HCT116 (cell line): ENCODE data around the gene CFI. TPM values are rescaled to one million over a fixed set of nuclear protein-coding genes. Genes with fewer than 3 reads are reported as not detected.

Experiments used
- ATAC-seq: fragments of 200-7000 bp; cut with Tn5 transposase; 2 replicates; pipeline ENCODE4 v1.9.1; 2020; ENCODE audit warnings: mild to moderate bottlenecking, moderate library complexity
- BruUV-seq: library from RNA; stranded (reverse); fragments of 400-500 nt; replicated peaks from 2 replicates; lab custom pipeline; 2021; lab: Mats Ljungman, UMichigan
- CTCF ChIA-PET: fragments of 300-600 bp; sonication (Branson Sonifier 250); formaldehyde crosslinking; loops from one replicate; lab custom pipeline; 2021; ENCODE audit warnings: antibody characterized with exemption; lab: Charles Lee
- POLR2A ChIA-PET: fragments of 300-600, 350-600 bp; sonication (Branson Sonifier 250); formaldehyde crosslinking; loops from one replicate; lab custom pipeline; 2021; ENCODE audit warnings: antibody characterized with exemption; lab: Charles Lee
- RAD21 ChIA-PET, 2 experiments: fragments of 300-600 bp; sonication (Branson Sonifier 250); formaldehyde crosslinking; loops; one replicate each; lab custom pipeline; 2023; ENCODE audit warnings: low total read pairs in 2 of 2; ENCODE audit not compliant: uncharacterized antibody in 2 of 2, unreplicated experiment in 2 of 2, low non-redundant PET in 1 of 2; lab: Charles Lee
- DNase-seq: peaks from one replicate; pipeline ENCODE4 v3.0.0-alpha.2; 2010; ENCODE audit warnings: low read depth, low spot score
- H2AFZ ChIP-seq: fragments of 200-600 bp; shearing (Covaris generic), sonication (generic); 2 replicates; pipeline ENCODE4 v1.6.1; 2017; ENCODE audit warnings: low read depth, mixed run types, mixed read lengths, antibody characterized with exemption, low read length; ENCODE audit not compliant: poor library complexity, severe bottlenecking
- H3K27ac ChIP-seq: 2 replicates; pipeline ENCODE4 v1.5.1; 2012; ENCODE audit warnings: low read depth, low read length
- H3K27me3 ChIP-seq: fragments of 200-600 bp; sonication (generic); 2 replicates; pipeline ENCODE4 v1.6.1; 2016; ENCODE audit warnings: mixed run types, low read length, mixed read lengths; ENCODE audit not compliant: insufficient read depth
- H3K36me3 ChIP-seq, 2 experiments: fragments of 200-500 bp in 1 of 2; fragments of 200-600 bp in 1 of 2; sonication (Bioruptor generic) in 1 of 2; sonication (generic) in 1 of 2; 2 replicates each; pipeline versions ENCODE4 v1.5.1 to v1.6.1; 2014 to 2016; ENCODE audit warnings: low read length in 2 of 2, inconsistent platforms in 1 of 2, mixed read lengths in 1 of 2, mixed run types in 1 of 2; ENCODE audit not compliant: insufficient read depth in 2 of 2, control insufficient read depth in 1 of 2
- H3K4me1 ChIP-seq, 2 experiments: fragments of 200-600 bp in 1 of 2; sonication (generic) in 1 of 2; 2 replicates each; pipeline versions ENCODE4 v1.5.1 to v1.6.1; 2012 to 2017; ENCODE audit warnings: low read length in 2 of 2, inconsistent platforms in 1 of 2, mild to moderate bottlenecking in 1 of 2, mixed read lengths in 1 of 2, mixed run types in 1 of 2, moderate library complexity in 1 of 2; ENCODE audit not compliant: insufficient read depth in 2 of 2, control insufficient read depth in 1 of 2
- H3K4me2 ChIP-seq: fragments of 200-600 bp; sonication (generic); 2 replicates; pipeline ENCODE4 v1.6.1; 2017; ENCODE audit warnings: mixed run types, low read length, mixed read lengths
- H3K4me3 ChIP-seq, 2 experiments: fragments of 200-600 bp in 1 of 2; sonication (generic) in 1 of 2; replicated peaks in 1 of 2; 2 replicates each; pipeline ENCODE4 v1.5.1; 2011 to 2016; ENCODE audit warnings: low read length in 2 of 2, control low read depth in 1 of 2, low read depth in 1 of 2, mild to moderate bottlenecking in 1 of 2, mixed read lengths in 1 of 2, mixed run types in 1 of 2
- H3K79me2 ChIP-seq: fragments of 200-600 bp; sonication (generic); 2 replicates; pipeline ENCODE4 v1.6.1; 2017; ENCODE audit warnings: mild to moderate bottlenecking, mixed run types, low read length, moderate library complexity, mixed read lengths; ENCODE audit not compliant: insufficient read depth
- H3K9ac ChIP-seq: fragments of 200-600 bp; sonication (generic); 2 replicates; pipeline ENCODE4 v1.6.1; 2016; ENCODE audit warnings: low read length, mixed read lengths
- H3K9me2 ChIP-seq: fragments of 200-600 bp; sonication (generic), shearing (Covaris generic); 2 replicates; pipeline ENCODE4 v1.6.1; 2017; ENCODE audit warnings: mixed run types, mild to moderate bottlenecking, moderate library complexity; ENCODE audit not compliant: insufficient read depth
- H3K9me3 ChIP-seq, 2 experiments: fragments of 200-500 bp in 1 of 2; fragments of 200-600 bp in 1 of 2; sonication (Bioruptor generic) in 1 of 2; sonication (generic) in 1 of 2; 2 replicates each; pipeline ENCODE4 v1.6.1; 2014 to 2017; ENCODE audit warnings: low read length in 2 of 2, mixed read lengths in 2 of 2, inconsistent platforms in 1 of 2, low read depth in 1 of 2, mild to moderate bottlenecking in 1 of 2, mixed run types in 1 of 2, moderate library complexity in 1 of 2; ENCODE audit not compliant: control insufficient read depth in 1 of 2, insufficient read depth in 1 of 2
- H4K20me1 ChIP-seq: fragments of 200-600 bp; sonication (generic), shearing (Covaris generic); 2 replicates; pipeline ENCODE4 v1.6.1; 2017; ENCODE audit warnings: mixed run types, mild to moderate bottlenecking, moderate library complexity; ENCODE audit not compliant: insufficient read depth
- ATF3 ChIP-seq: IDR thresholded peaks from 2 replicates; pipeline ENCODE4 v1.6.1; 2012
- CBX3 ChIP-seq: IDR thresholded peaks from 2 replicates; pipeline ENCODE4 v1.6.1; 2012; ENCODE audit warnings: low read depth
- CTCF ChIP-seq, 3 experiments: fragments of 200-600 bp in 1 of 3; sonication (generic) in 1 of 3; IDR thresholded peaks in 2 of 3; conservative IDR thresholded peaks in 1 of 3; 2 replicates each; pipeline ENCODE4 v1.5.1; 2012 to 2017; ENCODE audit warnings: low read depth in 2 of 3, low read length in 2 of 3, antibody characterized with exemption in 1 of 3, borderline replicate concordance in 1 of 3, control low read depth in 1 of 3, mild to moderate bottlenecking in 1 of 3, mixed read lengths in 1 of 3, mixed run types in 1 of 3, moderate library complexity in 1 of 3; ENCODE audit not compliant: insufficient read depth in 1 of 3
- EZH2phosphoT487 ChIP-seq: fragments of 200-600 bp; IDR thresholded peaks from 2 replicates; pipeline ENCODE4 v1.6.1; 2018; ENCODE audit warnings: antibody characterized with exemption, borderline replicate concordance
- FOSL1 ChIP-seq: IDR thresholded peaks from 2 replicates; pipeline ENCODE4 v1.6.1; 2012; ENCODE audit warnings: low read depth
- JUND ChIP-seq: IDR thresholded peaks from 2 replicates; pipeline ENCODE4 v1.6.1; 2012
- MAX ChIP-seq: IDR thresholded peaks from 2 replicates; pipeline ENCODE4 v1.6.1; 2012
- POLR2A ChIP-seq: IDR thresholded peaks from 2 replicates; pipeline ENCODE4 v1.7.0; 2011; ENCODE audit warnings: borderline replicate concordance; ENCODE audit not compliant: insufficient read depth, insufficient read length; ENCODE audit errors: extremely low read depth
- POLR2AphosphoS5 ChIP-seq: IDR thresholded peaks from 2 replicates; pipeline ENCODE4 v1.6.1; 2011; ENCODE audit warnings: mild to moderate bottlenecking, low read depth, low read length, moderate library complexity
- RAD21 ChIP-seq: IDR thresholded peaks from 2 replicates; pipeline ENCODE4 v1.6.1; 2012; ENCODE audit warnings: low read depth, mild to moderate bottlenecking
- REST ChIP-seq: IDR thresholded peaks from 2 replicates; pipeline ENCODE4 v1.6.1; 2012; ENCODE audit warnings: low read depth
- SP1 ChIP-seq: IDR thresholded peaks from 2 replicates; pipeline ENCODE4 v1.6.1; 2012; ENCODE audit warnings: low read depth
- SRF ChIP-seq: IDR thresholded peaks from 2 replicates; pipeline ENCODE4 v1.6.1; 2012; ENCODE audit warnings: low read depth
- TCF7L2 ChIP-seq: IDR thresholded peaks from 2 replicates; pipeline ENCODE4 v1.7.0; 2011; ENCODE audit warnings: borderline replicate concordance, inconsistent platforms; ENCODE audit not compliant: insufficient read depth, insufficient read length; ENCODE audit errors: extremely low read depth
- ZBTB33 ChIP-seq: IDR thresholded peaks from 2 replicates; pipeline ENCODE4 v1.6.1; 2011; ENCODE audit warnings: mild to moderate bottlenecking, low read length, moderate library complexity; ENCODE audit not compliant: insufficient replicate concordance; ENCODE audit errors: extremely low read depth
- ZFX ChIP-seq: fragments of 450-650 bp; IDR thresholded peaks from 2 replicates; pipeline ENCODE4 v1.6.1; 2017
- ZNF274 ChIP-seq: fragments of 200-500 bp; sonication (Bioruptor generic); IDR thresholded peaks from 2 replicates; pipeline ENCODE4 v1.6.1; 2014; ENCODE audit warnings: mild to moderate bottlenecking, low read depth, low read length, inconsistent platforms
- intact Hi-C: fragments of 100-400 bp; cut with micrococcal nuclease; formaldehyde crosslinking; loops from 2 replicates; pipeline ENCODE4 v1.10.0; 2022
- total RNA-seq: library from RNA; stranded (reverse); gene quantifications from one replicate; pipeline ENCODE4 v1.2.1, GENCODE V29; 2021; ENCODE audit not compliant: unreplicated experiment

CFI gene
- total RNA-seq, 1 experiment from 2014 or later: 0.84 TPM

GRCh38 chr4:109826719-109827118 is 24.9 kb upstream of the CFI start:
- Histone ChIP-seq H3K9me3 (no peaks in the 10 kb centered on the region), H3K36me3 (peaks cover 25 to 38% of the 10 kb centered on the region in 2 experiments), H4K20me1 (no peaks in the 10 kb centered on the region), H3K9me2 (no peaks in the 10 kb centered on the region), H3K27ac (no peak overlapping the region), H3K4me2 (no peak overlapping the region), H2AFZ (no peak overlapping the region), H3K79me2 (no peaks in the 10 kb centered on the region; the same call in 1 of the 2 replicates), H3K4me3 (no peak overlapping the region), H3K9ac (no peak overlapping the region), H3K4me1 (no peaks in the 10 kb centered on the region), H3K27me3 (no peaks in the 10 kb centered on the region)
- CTCF ChIA-PET: interaction anchor here (1.4 to 2.8 kb wide), 2 partner anchors 12 to 152 kb away, joined by 3 to 6 read pairs; no protein-coding TSS in a partner anchor
- no TSS peak for BruUV-seq
- peak; percentile 66 for ATAC-seq
- POLR2A ChIA-PET: no interaction called here
- RAD21 ChIA-PET: no interaction called here
- intact Hi-C loops: loop anchor here (1.0 to 5.0 kb wide), 2 partner anchors 151 to 399 kb away; no protein-coding TSS in a partner anchor
- DNase-seq: no peak
- TF ChIP-seq FOSL1 (no peak), EZH2phosphoT487 (no peak), ZFX (no peak), JUND (no peak), CBX3 (no peak), SRF (no peak), POLR2A (no peak), ZNF274 (no peak), SP1 (no peak), REST (no peak), POLR2AphosphoS5 (no peak), TCF7L2 (no peak), ATF3 (no peak), RAD21 (peak; percentile 62), ZBTB33 (no peak), MAX (no peak), CTCF (IDR thresholded peaks at IDR 0.05 in 2 of 3, conservative IDR thresholded peaks at IDR 0.05 in 1 of 3; ENCODE audit: borderline replicate concordance in 1 of 3, insufficient read depth in 1 of 3, low read depth in 2 of 3, low read length in 2 of 3) (peak; percentile 41 to 67 (median 45); a peak in 4 of 6 replicates)
